Measurements from ENCODE around the gene PSME3IP1. TPM values are rescaled to one million over a fixed set of nuclear protein-coding genes. Genes with fewer than 3 reads are reported as not detected.

The PSME3IP1 gene
- polyA plus RNA-seq, 3 donors: 75.4 to 133 (median 78.6) TPM

- H3K9me3 Mint-ChIP-seq: no peaks in the 10 kb centered on the region
- no peaks in the 10 kb centered on the region for H3K27me3 ChIP-seq (ENCODE audit: control insufficient read depth in 2 of 2, insufficient read depth in 2 of 2, low read length in 2 of 2)
- peaks cover 79% of the 10 kb centered on the region for H3K79me2 ChIP-seq (ENCODE audit: insufficient read depth, low read length)
- peaks cover 7% of the 10 kb centered on the region for H3K4me1 Mint-ChIP-seq
- no peaks in the 10 kb centered on the region for H3K27me3 Mint-ChIP-seq (ENCODE audit: low read depth in 3 of 3)
- no peak overlapping the region for H3K27ac ChIP-seq (ENCODE audit: low read depth in 1 of 2, low read length in 2 of 2)
- H4K20me1 ChIP-seq (ENCODE audit: insufficient read depth, low read length): peaks cover 38% of the 10 kb centered on the region
- no peak overlapping the region for H2AFZ ChIP-seq (ENCODE audit: insufficient read depth, low read depth, low read length, poor library complexity, severe bottlenecking)
- H3K4me3 Mint-ChIP-seq: no peak overlapping the region
- peaks cover under 1 to 3% of the 10 kb centered on the region in 2 donors for H3K4me1 ChIP-seq (ENCODE audit: control insufficient read depth in 1 of 2, insufficient read depth in 2 of 2, low read length in 2 of 2)
- no peak for DNase-seq
- intact Hi-C loops (cut with micrococcal nuclease): no loop called here
- peaks cover 15 to 31% of the 10 kb centered on the region in 2 donors for H3K36me3 Mint-ChIP-seq
- H3K4me3 ChIP-seq (replicated peaks in 1 of 3; ENCODE audit: low read depth in 2 of 3, low read length in 3 of 3): no peak overlapping the region
- no peaks in the 10 kb centered on the region for H3K9me3 ChIP-seq (replicated peaks in 1 of 2; ENCODE audit: control insufficient read depth in 1 of 2, insufficient read depth in 1 of 2, low read length in 2 of 2)
- H3K9ac ChIP-seq (ENCODE audit: insufficient read depth, low read length, poor library complexity, severe bottlenecking): no peak overlapping the region
- no peak for TF ChIP-seq CTCF (IDR thresholded peaks at IDR 0.05)
- H3K27ac Mint-ChIP-seq: no peak overlapping the region
- 100% methylated on average over 3 of the region's 3 CpGs for WGBS (ENCODE audit: insufficient coverage)
- H3K4me2 ChIP-seq (replicated peaks; ENCODE audit: extremely low read depth, low read length, poor library complexity, severe bottlenecking): no peak overlapping the region
- H3K36me3 ChIP-seq (replicated peaks in 1 of 2; ENCODE audit: control insufficient read depth in 1 of 2, insufficient read depth in 2 of 2, low read length in 2 of 2): peaks cover 10 to 54% of the 10 kb centered on the region in 2 donors
Measured at GRCh38 chr16:57179215-57179828, 6.5 kb downstream of the PSME3IP1 start.

GRCh38 chr16:57178793-57179212 is 7.0 kb downstream of the PSME3IP1 start:
- intact Hi-C loops (cut with micrococcal nuclease): no loop called here
- H3K36me3 Mint-ChIP-seq: peaks cover 16 to 36% of the 10 kb centered on the region in 2 donors
- H3K27me3 Mint-ChIP-seq (ENCODE audit: low read depth in 3 of 3): no peaks in the 10 kb centered on the region
- no peak for DNase-seq
- no peak overlapping the region for H3K27ac Mint-ChIP-seq
- H3K4me3 Mint-ChIP-seq: no peak overlapping the region
- Histone ChIP-seq H3K79me2 (ENCODE audit: insufficient read depth, low read length) (peaks cover 74% of the 10 kb centered on the region), H3K4me2 (replicated peaks; ENCODE audit: extremely low read depth, low read length, poor library complexity, severe bottlenecking) (no peak overlapping the region), H2AFZ (ENCODE audit: insufficient read depth, low read depth, low read length, poor library complexity, severe bottlenecking) (no peak overlapping the region), H4K20me1 (ENCODE audit: insufficient read depth, low read length) (peaks cover 38% of the 10 kb centered on the region), H3K4me3 (replicated peaks in 1 of 3; ENCODE audit: low read depth in 2 of 3, low read length in 3 of 3) (no peak overlapping the region), H3K9me3 (replicated peaks in 1 of 2; ENCODE audit: control insufficient read depth in 1 of 2, insufficient read depth in 1 of 2, low read length in 2 of 2) (no peaks in the 10 kb centered on the region), H3K27ac (ENCODE audit: low read depth in 1 of 2, low read length in 2 of 2) (no peak overlapping the region), H3K27me3 (ENCODE audit: control insufficient read depth in 2 of 2, insufficient read depth in 2 of 2, low read length in 2 of 2) (no peaks in the 10 kb centered on the region), H3K9ac (ENCODE audit: insufficient read depth, low read length, poor library complexity, severe bottlenecking) (no peak overlapping the region), H3K4me1 (ENCODE audit: control insufficient read depth in 1 of 2, insufficient read depth in 2 of 2, low read length in 2 of 2) (no peaks in the 10 kb centered on the region), H3K36me3 (replicated peaks in 1 of 2; ENCODE audit: control insufficient read depth in 1 of 2, insufficient read depth in 2 of 2, low read length in 2 of 2) (peaks cover 10 to 59% of the 10 kb centered on the region in 2 donors)
- H3K9me3 Mint-ChIP-seq: no peaks in the 10 kb centered on the region
- H3K4me1 Mint-ChIP-seq: peaks cover 4% of the 10 kb centered on the region
- WGBS (ENCODE audit: insufficient coverage): 100% methylated on average over 1 of the region's 4 CpGs
- no peak for TF ChIP-seq CTCF (IDR thresholded peaks at IDR 0.05)

Measured in CD14-positive monocyte (primary cell).